OCI-LY7 (cell line): ENCODE measurements around the gene CH25H.

Experiments
- EZH2phosphoT487 ChIP-seq: fragments of 200-600 bp; sonication (generic); IDR thresholded peaks from 2 replicates; pipeline ENCODE4 v1.6.1; 2018; ENCODE audit warnings: low read depth, borderline replicate concordance, mild to moderate bottlenecking, mixed run types, antibody characterized with exemption, low read length, moderate library complexity, mixed read lengths
- TF ChIP-seq, protein P1 (sequence below): fragments of 200-600 bp; sonication (generic); conservative IDR thresholded peaks from 2 replicates; pipeline ENCODE4 v1.5.1; 2014; ENCODE audit warnings: mild to moderate bottlenecking, antibody characterized with exemption, low read length, moderate library complexity, mixed read lengths

DNA sequence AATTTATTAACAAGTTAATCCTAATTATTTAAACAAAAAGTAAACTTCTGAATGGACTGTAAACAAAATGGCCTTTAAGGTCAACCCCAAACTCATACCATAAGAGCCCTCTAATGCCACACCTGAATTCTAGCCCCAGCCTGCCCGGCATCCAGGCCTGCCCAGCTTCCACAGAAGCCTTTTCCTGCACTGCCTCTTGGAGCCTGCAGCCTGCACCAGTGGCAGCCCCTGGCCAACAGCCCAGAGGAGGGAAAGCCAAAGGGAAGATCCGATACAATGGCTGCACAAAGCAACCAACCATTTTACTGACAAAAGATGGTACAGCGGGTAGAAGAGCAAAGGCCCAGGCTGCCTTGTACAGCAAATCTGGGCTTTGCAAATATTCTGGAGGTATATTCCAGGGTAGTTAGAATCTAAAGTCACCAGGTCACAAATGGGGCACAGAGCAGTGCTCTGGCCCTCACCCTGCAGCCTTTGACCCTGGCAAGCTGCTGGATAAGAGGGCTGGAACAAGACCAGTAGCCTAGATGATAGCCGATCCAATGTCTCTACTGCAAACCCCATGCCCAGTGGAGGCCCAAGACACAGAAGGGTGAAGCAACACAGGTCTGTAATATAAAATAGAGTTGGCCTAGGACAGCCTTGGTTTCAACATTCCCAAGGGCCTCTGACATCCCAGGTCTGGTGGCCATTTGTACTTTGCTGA lies 12.5 kb upstream of the CH25H start:
- TF ChIP-seq, protein P1, sequence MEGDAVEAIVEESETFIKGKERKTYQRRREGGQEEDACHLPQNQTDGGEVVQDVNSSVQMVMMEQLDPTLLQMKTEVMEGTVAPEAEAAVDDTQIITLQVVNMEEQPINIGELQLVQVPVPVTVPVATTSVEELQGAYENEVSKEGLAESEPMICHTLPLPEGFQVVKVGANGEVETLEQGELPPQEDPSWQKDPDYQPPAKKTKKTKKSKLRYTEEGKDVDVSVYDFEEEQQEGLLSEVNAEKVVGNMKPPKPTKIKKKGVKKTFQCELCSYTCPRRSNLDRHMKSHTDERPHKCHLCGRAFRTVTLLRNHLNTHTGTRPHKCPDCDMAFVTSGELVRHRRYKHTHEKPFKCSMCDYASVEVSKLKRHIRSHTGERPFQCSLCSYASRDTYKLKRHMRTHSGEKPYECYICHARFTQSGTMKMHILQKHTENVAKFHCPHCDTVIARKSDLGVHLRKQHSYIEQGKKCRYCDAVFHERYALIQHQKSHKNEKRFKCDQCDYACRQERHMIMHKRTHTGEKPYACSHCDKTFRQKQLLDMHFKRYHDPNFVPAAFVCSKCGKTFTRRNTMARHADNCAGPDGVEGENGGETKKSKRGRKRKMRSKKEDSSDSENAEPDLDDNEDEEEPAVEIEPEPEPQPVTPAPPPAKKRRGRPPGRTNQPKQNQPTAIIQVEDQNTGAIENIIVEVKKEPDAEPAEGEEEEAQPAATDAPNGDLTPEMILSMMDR, result no peak
- TF ChIP-seq EZH2phosphoT487, result no peak
